Activated CD8-positive, alpha-beta T cell treated with anti-CD3 and anti-CD28 coated beads for 36 hours (primary cell): ENCODE measurements around the gene WDR74. TPM values are rescaled to one million over a fixed set of nuclear protein-coding genes. Genes with fewer than 3 reads are reported as not detected.

Source experiments
- ATAC-seq: fragments of 200-7000 bp; cut with Tn5 transposase; one replicate; pipeline ENCODE4 v1.10.0; 2021; ENCODE audit warnings: mild to moderate bottlenecking, moderate library complexity
- CTCF ChIA-PET: fragments of 350-600 bp; sonication (Branson Sonifier 250); formaldehyde crosslinking; loops from one replicate; lab custom pipeline; 2021; ENCODE audit warnings: antibody characterized with exemption; lab: Charles Lee
- POLR2A ChIA-PET: fragments of 350-600 bp; sonication (Branson Sonifier 250); formaldehyde crosslinking; loops from one replicate; lab custom pipeline; 2021; ENCODE audit warnings: antibody characterized with exemption; lab: Charles Lee
- DNase-seq: peaks from one replicate; pipeline ENCODE4 v3.0.0-alpha.2; 2020
- H3K27ac Mint-ChIP-seq: one replicate; pipeline ENCODE4 v1.8.0; 2021; ENCODE audit warnings: mild to moderate bottlenecking, mixed read lengths
- H3K27me3 Mint-ChIP-seq: one replicate; pipeline ENCODE4 v1.8.0; 2021; ENCODE audit warnings: mixed read lengths
- H3K36me3 Mint-ChIP-seq: one replicate; pipeline ENCODE4 v1.8.0; 2021; ENCODE audit warnings: low read depth, mixed read lengths
- H3K4me1 Mint-ChIP-seq: one replicate; pipeline ENCODE4 v1.8.0; 2021; ENCODE audit warnings: low read depth, mixed read lengths
- H3K4me3 Mint-ChIP-seq: one replicate; pipeline ENCODE4 v1.8.0; 2021; ENCODE audit warnings: mild to moderate bottlenecking, moderate library complexity, mixed read lengths
- H3K9me3 Mint-ChIP-seq: one replicate; pipeline ENCODE4 v1.8.0; 2021; ENCODE audit warnings: mixed read lengths
- CTCF ChIP-seq: fragments of 200-600 bp; IDR thresholded peaks from one replicate; pipeline ENCODE4 v1.8.0; 2022; ENCODE audit warnings: antibody characterized with exemption, mild to moderate bottlenecking
- intact Hi-C: fragments of 100-400 bp; cut with micrococcal nuclease; formaldehyde crosslinking; loops from one replicate; pipeline ENCODE4 v1.10.0; 2022
- microRNA-seq: library from miRNA; unstranded; fragments of <30 nt; microRNA quantifications from one replicate; pipeline ENCODE4 v1.2.0, GENCODE V29; 2022; ENCODE audit warnings: borderline microRNAs expressed, borderline replicate concordance
- total RNA-seq, 2 experiments: library from RNA; stranded (reverse); gene quantifications; one replicate each; pipeline ENCODE4 v1.2.3, GENCODE V29; 2021

WDR74 gene
- total RNA-seq, 2 experiments from 2014 or later, result 96.5 to 99.3 TPM

GRCh38 chr11:62786318-62787004 is 52.9 kb downstream of the WDR74 start:
- ChIA-PET CTCF (interaction anchor here (0.6 to 5.3 kb wide), 58 partner anchors 8 to 1080 kb away, joined by 3 to 74 read pairs (median 7); partner anchors contain the start of genes HNRNPUL2, NXF1, POLR2G and SLC3A2), POLR2A (interaction anchor here (0.7 to 11.0 kb wide), 28 partner anchors 9 to 195 kb away, joined by 3 to 228 read pairs (median 5); partner anchors contain the start of genes CSKMT, HNRNPUL2, LBHD1 and NXF1)
- no peaks in the 10 kb centered on the region for H3K27me3 Mint-ChIP-seq
- ATAC-seq, result peak; percentile 65
- peak overlapping the region; percentile 89 for H3K4me3 Mint-ChIP-seq
- H3K4me1 Mint-ChIP-seq, result peaks cover 37% of the 10 kb centered on the region
- peak; percentile 99 for TF ChIP-seq CTCF
- DNase-seq, result peak; percentile 91
- intact Hi-C loops, result loop anchor here (1.0 to 5.0 kb wide), 3 partner anchors 46 to 96 kb away; partner anchors contain the start of genes SLC3A2, STX5 and TEX54
- H3K36me3 Mint-ChIP-seq, result peaks cover 46% of the 10 kb centered on the region
- H3K27ac Mint-ChIP-seq, result peak overlapping the region; percentile 95
- H3K9me3 Mint-ChIP-seq, result no peaks in the 10 kb centered on the region

Small RNAs within 50 kb of the gene (microRNA-seq; reads per million reads assigned to microRNA genes)
- gene MIR6514, result 3.3 reads per million, percentile 8 among the genes with 10 or more reads in this experiment
- 0.91 reads per million for gene MIR6748

Other genes starting within 250 kb of the WDR74 start
- gene TUT1, start 248.1 kb downstream of the WDR74 start, total RNA-seq, result 10 to 100 TPM; 34.4 to 38.0 TPM
- 100 to 1,000 TPM; 159 to 164 TPM for gene MTA2, start 237.7 kb downstream of the WDR74 start, total RNA-seq
- gene EML3, start 226.8 kb downstream of the WDR74 start, total RNA-seq, result 100 to 1,000 TPM; 115 to 120 TPM
- gene ROM1, start 226.3 kb downstream of the WDR74 start, total RNA-seq, result 1 to 10 TPM in 1 of 2 experiments, under 1 TPM in 1; 0.79 to 1.1 TPM
- gene B3GAT3, start 217.6 kb downstream of the WDR74 start, total RNA-seq, result 10 to 100 TPM; 59.1 to 61.4 TPM
- gene GANAB, start 193.0 kb downstream of the WDR74 start, total RNA-seq, result 100 to 1,000 TPM; 205 to 217 TPM
- 10 to 100 TPM; 30.3 to 31.5 TPM for gene INTS5, start 186.3 kb downstream of the WDR74 start, total RNA-seq
- 100 to 1,000 TPM; 108 TPM for gene C11orf98, start 174.4 kb downstream of the WDR74 start, total RNA-seq
- 10 to 100 TPM; 37.1 to 43.6 TPM for gene CSKMT, start 174.3 kb downstream of the WDR74 start, total RNA-seq
- gene UQCC3, start 167.9 kb downstream of the WDR74 start, total RNA-seq, result 1 to 10 TPM; 4.7 TPM
- gene LBHD1, start 167.3 kb downstream of the WDR74 start, total RNA-seq, result 10 to 100 TPM; 12.0 to 12.9 TPM
- gene UBXN1, start 160.5 kb downstream of the WDR74 start, total RNA-seq, result 100 to 1,000 TPM; 104 to 120 TPM
- not detected for gene LRRN4CL, start 150.1 kb downstream of the WDR74 start, total RNA-seq
- gene BSCL2, start 132.2 kb downstream of the WDR74 start, total RNA-seq, result 10 to 100 TPM; 22.1 to 24.1 TPM
- not detected for gene GNG3, start 131.9 kb downstream of the WDR74 start, total RNA-seq
- gene HNRNPUL2, start 112.1 kb downstream of the WDR74 start, total RNA-seq, result 10 to 100 TPM; 54.9 to 58.6 TPM
- 10 to 100 TPM; 33.7 to 37.9 TPM for gene TTC9C, start 111.1 kb downstream of the WDR74 start, total RNA-seq
- 10 to 100 TPM in 1 of 2 experiments, 1 to 10 TPM in 1; 9.8 to 11.8 TPM for gene ZBTB3, start 85.4 kb downstream of the WDR74 start, total RNA-seq
- 100 to 1,000 TPM; 109 to 111 TPM for gene POLR2G, start 78.0 kb downstream of the WDR74 start, total RNA-seq
- gene TAF6L, start 68.2 kb downstream of the WDR74 start, total RNA-seq, result 10 to 100 TPM; 13.7 to 16.7 TPM
- 10 to 100 TPM; 18.6 to 19.5 TPM for gene TMEM179B, start 52.2 kb downstream of the WDR74 start, total RNA-seq
- gene TMEM223, start 47.6 kb downstream of the WDR74 start, total RNA-seq, result 10 to 100 TPM; 12.3 to 12.7 TPM
- 10 to 100 TPM; 80.9 to 90.0 TPM for gene NXF1, start 34.1 kb downstream of the WDR74 start, total RNA-seq
- gene STX5, start 7.5 kb downstream of the WDR74 start, total RNA-seq, result 10 to 100 TPM; 22.0 to 22.8 TPM
- gene TEX54, start 6.7 kb downstream of the WDR74 start, total RNA-seq, result not detected
- 100 to 1,000 TPM; 299 to 315 TPM for gene SLC3A2, start 41.3 kb upstream of the WDR74 start, total RNA-seq
- gene CHRM1, start 81.8 kb upstream of the WDR74 start, total RNA-seq, result not detected
- not detected for gene SLC22A6, start 145.4 kb upstream of the WDR74 start, total RNA-seq
- gene SLC22A8, start 176.3 kb upstream of the WDR74 start, total RNA-seq, result not detected